H1 (cell line): Measurements from ENCODE around the gene FRMD4A. TPM values are rescaled to one million over a fixed set of nuclear protein-coding genes. Genes with fewer than 3 reads are reported as not detected.

Experiments used
- BCL11A ChIP-seq, 2 experiments: IDR thresholded peaks; one replicate each; pipeline ENCODE4 v1.6.1; 2011; ENCODE audit warnings: low read depth in 2 of 2, low read length in 2 of 2, mild to moderate bottlenecking in 2 of 2
- SIN3A ChIP-seq, 2 experiments: IDR thresholded peaks in 1 of 2; conservative IDR thresholded peaks in 1 of 2; 2 replicates each; pipeline ENCODE4 v1.6.1; 2011 to 2012; ENCODE audit warnings: low read length in 2 of 2, improper control_type of control experiment in 1 of 2, low read depth in 1 of 2, mild to moderate bottlenecking in 1 of 2
- polyA plus RNA-seq, 7 experiments: library from polyadenylated mRNA; depleted of rRNA in 3 of 7; stranded (reverse) in 5 of 7; unstranded in 2 of 7; fragments of >200 nt in 5 of 7; fragments of 200-250 nt in 2 of 7; gene quantifications; 1 replicate in 5 of 7; 2 replicates in 1 of 7; 4 replicates in 1 of 7; pipeline versions ENCODE4 v1.2.1 to v1.2.3, GENCODE V29; 2011 to 2013; ENCODE audit warnings: missing spikeins in 2 of 7, mixed read lengths in 2 of 7
- total RNA-seq: library from RNA; stranded (reverse); fragmentation: NEBNext Ultra II Directional; extraction: Animal tissue kit (Norgen Biotek cat#: 25700); gene quantifications from 2 replicates; pipeline ENCODE4 v1.2.1, GENCODE V29; 2021

Gene FRMD4A
- total and polyA plus RNA-seq, 2 of the 8 experiments (the other 6 are each of a cell fraction or from before 2014, with no cell fraction given), result 38.6 to 39.6 TPM

DNA sequence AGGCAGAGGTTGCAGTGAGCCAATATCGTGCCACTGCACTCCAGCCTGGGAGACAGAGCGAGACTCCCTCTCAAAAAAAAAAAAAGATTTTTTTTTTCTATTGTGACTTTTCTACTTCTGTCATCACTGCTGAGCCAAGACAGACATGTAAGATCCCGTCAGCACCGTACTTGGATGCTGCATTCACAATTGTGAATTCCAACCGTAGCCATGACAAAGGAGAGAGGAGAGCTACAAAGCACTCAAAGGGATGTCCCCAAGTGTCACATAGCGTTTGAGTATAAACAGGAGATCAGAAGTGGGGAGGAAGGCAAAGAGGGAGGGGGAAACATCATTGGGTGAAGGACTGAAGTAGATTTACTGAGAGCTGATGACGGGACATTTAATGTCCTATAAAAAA is 599.8 kb downstream of the FRMD4A start (continued):
- TF ChIP-seq BCL11A (IDR thresholded peaks at IDR 0.05; ENCODE audit: low read depth in 2 of 2, low read length in 2 of 2) (no peak), SIN3A (conservative IDR thresholded peaks at IDR 0.05 in 1 of 2, IDR thresholded peaks at IDR 0.05 in 1 of 2; ENCODE audit: low read depth in 1 of 2, low read length in 2 of 2) (no peak)
